Retinal pigment epithelial cell (primary cell): Measurements from ENCODE around the gene TYMS.

Experiments
- DNase-seq: peaks from one replicate; pipeline ENCODE4 v3.0.0-alpha.2; 2010; ENCODE audit warnings: low read depth
- H3K4me3 ChIP-seq: 2 replicates; pipeline ENCODE4 v1.5.1; 2011; ENCODE audit warnings: mild to moderate bottlenecking, low read length, control low read depth, moderate library complexity
- TF ChIP-seq, protein P1 (sequence below): conservative IDR thresholded peaks from 2 replicates; pipeline ENCODE4 v1.5.1; 2011; ENCODE audit warnings: low read depth, low read length, control low read depth, inconsistent platforms

TYMS gene

DNA sequence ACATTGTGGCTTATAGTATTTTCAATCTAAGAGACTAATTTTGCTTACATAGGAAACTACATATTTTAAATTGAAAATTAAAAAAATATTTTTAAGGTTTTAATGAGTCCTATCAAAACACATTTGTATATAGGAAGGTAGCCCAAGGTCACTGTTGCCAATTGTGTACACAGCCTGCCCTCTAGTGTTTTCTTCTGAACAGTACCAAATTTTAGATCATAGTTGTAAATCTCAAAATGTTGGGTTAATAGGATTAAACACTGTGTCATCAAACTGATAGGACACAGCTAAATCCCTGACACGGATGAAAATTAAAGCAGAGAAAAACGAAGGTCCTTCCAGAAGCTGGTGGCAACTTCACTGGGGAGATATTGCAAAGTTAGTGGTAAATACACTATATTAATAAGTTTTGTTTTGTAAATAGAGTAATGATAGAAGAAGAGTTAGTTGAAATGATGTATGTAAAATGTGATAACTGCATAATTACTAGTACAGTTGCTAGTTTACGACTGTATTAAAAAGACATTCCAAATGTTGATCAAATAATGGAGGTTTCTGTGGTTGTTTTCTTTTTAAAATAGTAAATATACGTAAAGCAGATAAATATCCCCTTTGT is 41.0 kb upstream of the TYMS start:
- no peak for DNase-seq
- TF ChIP-seq, protein P1, sequence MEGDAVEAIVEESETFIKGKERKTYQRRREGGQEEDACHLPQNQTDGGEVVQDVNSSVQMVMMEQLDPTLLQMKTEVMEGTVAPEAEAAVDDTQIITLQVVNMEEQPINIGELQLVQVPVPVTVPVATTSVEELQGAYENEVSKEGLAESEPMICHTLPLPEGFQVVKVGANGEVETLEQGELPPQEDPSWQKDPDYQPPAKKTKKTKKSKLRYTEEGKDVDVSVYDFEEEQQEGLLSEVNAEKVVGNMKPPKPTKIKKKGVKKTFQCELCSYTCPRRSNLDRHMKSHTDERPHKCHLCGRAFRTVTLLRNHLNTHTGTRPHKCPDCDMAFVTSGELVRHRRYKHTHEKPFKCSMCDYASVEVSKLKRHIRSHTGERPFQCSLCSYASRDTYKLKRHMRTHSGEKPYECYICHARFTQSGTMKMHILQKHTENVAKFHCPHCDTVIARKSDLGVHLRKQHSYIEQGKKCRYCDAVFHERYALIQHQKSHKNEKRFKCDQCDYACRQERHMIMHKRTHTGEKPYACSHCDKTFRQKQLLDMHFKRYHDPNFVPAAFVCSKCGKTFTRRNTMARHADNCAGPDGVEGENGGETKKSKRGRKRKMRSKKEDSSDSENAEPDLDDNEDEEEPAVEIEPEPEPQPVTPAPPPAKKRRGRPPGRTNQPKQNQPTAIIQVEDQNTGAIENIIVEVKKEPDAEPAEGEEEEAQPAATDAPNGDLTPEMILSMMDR: peak; percentile 73
- H3K4me3 ChIP-seq: no peak overlapping the region

DNA sequence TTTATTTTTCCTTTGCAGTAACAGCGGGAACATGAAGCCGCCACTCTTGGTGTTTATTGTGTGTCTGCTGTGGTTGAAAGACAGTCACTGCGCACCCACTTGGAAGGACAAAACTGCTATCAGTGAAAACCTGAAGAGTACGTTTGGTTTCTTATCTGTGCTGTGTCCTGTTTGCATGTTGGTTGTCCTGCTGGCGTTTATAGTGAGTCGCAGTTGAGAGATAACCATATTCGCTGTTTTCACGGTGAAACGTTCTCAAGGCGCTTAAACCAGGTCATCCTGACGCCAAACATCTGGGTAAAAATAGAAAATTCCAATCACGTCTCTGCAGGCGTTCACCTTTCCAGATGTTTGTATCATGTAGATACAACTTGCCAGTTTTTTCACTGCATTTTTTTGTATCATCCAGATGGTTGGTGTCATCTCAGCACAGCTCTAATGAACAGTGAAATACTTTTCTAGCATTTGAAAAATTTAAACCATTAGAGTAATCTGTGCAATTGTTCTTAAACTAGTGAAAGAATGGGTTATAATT is 39.4 kb upstream of the TYMS start:
- TF ChIP-seq, protein P1: no peak
- H3K4me3 ChIP-seq: no peak overlapping the region
- DNase-seq: no peak

DNA sequence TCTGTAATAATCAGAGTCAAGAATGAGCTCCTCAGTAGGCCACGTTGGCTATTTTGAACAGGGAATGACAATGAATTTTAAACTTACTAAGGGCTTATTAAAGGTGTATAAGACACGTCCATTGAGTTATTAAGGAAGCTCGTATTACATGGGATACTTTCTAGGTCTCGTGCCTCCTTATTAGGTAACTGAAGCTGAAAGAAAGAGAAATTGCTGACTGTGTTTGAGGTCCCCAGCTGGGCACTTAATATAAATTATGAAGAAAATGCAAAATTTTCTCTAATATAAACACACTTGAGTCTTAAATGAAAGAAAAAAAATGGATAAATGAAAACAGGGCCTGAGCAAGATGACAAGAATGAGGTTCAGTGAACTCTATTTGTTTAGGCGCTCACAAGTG is 38.8 kb upstream of the TYMS start:
- no peak overlapping the region for H3K4me3 ChIP-seq
- no peak for DNase-seq
- TF ChIP-seq, protein P1: no peak

DNA sequence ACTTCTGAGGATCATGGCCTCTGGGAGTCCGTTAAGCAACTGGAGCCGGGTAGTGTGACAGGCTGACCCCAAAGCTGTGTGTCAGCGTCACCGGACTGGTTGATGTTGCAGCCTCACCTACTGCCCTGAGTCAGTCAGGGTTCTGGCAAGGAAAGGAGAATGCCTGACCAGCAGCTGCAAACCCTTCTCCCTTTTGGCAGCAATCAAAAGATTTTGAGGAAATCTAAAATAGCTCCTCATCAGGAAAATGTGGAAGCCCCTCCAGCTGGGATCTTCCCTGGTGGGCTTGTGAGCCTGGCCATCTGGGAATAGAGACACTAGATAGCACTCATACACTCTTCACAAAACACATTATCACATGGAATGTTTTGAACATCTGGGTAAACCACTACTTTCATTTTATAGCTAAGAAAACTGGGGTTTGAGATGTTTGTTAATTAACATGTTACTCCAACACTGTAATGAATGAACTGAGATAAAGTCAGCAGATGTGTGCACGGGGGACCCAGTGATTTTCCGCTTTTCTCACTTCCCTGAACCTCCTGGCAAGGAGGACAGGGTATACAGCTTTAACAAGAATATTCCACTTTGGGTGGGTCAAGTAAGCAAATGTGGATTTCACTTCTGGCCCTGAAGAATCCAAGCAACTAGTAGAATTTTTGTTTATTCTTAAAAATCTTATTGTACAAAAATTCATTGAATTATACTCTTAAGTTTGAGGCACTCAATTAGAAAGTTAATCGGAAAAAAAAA is 36.0 kb upstream of the TYMS start:
- H3K4me3 ChIP-seq: no peak overlapping the region
- DNase-seq: no peak
- TF ChIP-seq, protein P1: no peak

DNA sequence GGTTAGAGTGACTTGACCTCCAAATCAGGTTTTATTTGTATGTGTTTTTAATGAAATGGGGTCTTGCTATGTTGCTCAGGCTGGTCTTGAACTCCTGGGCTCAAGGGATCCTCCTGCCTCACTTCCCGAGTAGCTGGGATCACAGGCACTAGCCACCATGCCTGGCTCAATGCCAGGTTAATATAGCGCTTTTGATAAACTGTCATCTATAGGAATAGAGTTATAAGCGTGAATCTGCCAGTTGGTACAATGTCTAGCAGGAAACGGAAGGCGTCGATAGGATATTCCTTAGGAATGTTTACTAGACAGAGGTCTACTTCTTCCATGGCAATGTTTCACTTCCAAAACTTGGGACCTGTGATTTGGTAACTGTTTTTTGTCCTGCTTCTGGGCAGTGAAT is 35.2 kb upstream of the TYMS start:
- TF ChIP-seq, protein P1: no peak
- DNase-seq: no peak
- H3K4me3 ChIP-seq: no peak overlapping the region

DNA sequence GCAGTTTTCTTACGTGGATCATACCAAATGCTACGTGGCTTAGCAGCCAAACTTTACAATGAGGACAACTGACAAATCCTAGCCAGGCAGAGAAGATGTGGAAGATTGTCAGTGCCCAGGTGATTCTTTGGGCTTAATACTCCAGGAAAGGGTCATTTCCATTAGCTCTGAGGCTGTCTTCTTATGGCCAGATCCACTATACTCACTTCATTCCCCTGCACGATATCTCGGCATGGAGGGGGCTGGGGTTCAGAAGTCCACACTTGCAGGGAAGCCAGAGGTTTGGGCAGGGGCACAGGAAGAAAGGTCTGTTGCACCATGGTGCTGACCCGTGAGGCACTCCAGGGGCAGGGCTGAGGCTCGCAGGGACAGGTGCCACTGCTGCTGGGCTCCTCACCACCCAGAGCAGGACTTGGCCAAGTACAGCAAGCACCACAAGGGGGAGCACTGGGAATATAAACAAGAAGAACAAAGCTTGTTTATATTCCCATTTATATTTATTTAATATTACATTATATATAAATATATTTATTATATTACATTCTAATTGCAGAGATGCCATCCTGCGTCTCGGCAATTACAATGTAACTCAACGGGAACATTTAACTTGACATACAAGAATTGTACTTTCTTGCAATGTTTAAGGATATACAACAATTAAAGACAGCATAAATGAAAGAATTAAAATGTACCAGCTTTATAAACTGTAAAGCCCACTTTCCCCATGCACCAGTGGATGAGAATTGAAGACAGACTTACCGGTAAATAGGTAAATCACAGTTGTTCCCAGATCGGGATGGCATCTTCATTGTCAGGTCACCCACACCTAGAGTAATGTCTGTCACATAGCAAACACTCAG is 33.5 kb upstream of the TYMS start:
- peak; percentile 21 for DNase-seq
- H3K4me3 ChIP-seq: no peak overlapping the region
- TF ChIP-seq, protein P1: peak; percentile 80
